MM.1S (cell line): Measurements from ENCODE around the gene FREY1.

ENCODE experiments used
- DNase-seq: peaks from one replicate; pipeline ENCODE4 v3.0.0-alpha.2; 2015
- H2AFZ ChIP-seq: fragments of 300-600 bp; sonication (generic); 2 replicates; pipeline ENCODE4 v1.6.0; 2016; ENCODE audit warnings: antibody characterized with exemption, low read length
- H3F3A ChIP-seq: fragments of 300-600 bp; sonication (generic); 2 replicates; pipeline ENCODE4 v1.6.1; 2016; ENCODE audit warnings: mild to moderate bottlenecking, antibody characterized with exemption, low read length, moderate library complexity, mixed read lengths; ENCODE audit not compliant: insufficient read depth
- H3K27ac ChIP-seq: fragments of 300-600 bp; sonication (generic); 2 replicates; pipeline ENCODE4 v1.5.1; 2016; ENCODE audit warnings: mild to moderate bottlenecking, low read length
- H3K27me3 ChIP-seq: fragments of 300-600 bp; sonication (generic); replicated peaks from 2 replicates; pipeline ENCODE4 v1.6.0; 2016; ENCODE audit warnings: low read length; ENCODE audit not compliant: insufficient read depth
- H3K36me3 ChIP-seq: fragments of 300-600 bp; sonication (generic); replicated peaks from 2 replicates; pipeline ENCODE4 v1.6.1; 2016; ENCODE audit warnings: mild to moderate bottlenecking, low read length, mixed read lengths; ENCODE audit not compliant: insufficient read depth
- H3K4me1 ChIP-seq: fragments of 300-600 bp; sonication (generic); 2 replicates; pipeline ENCODE4 v1.6.1; 2016; ENCODE audit warnings: low read length, mixed read lengths
- H3K4me2 ChIP-seq: fragments of 300-600 bp; sonication (generic); 2 replicates; pipeline ENCODE4 v1.6.0; 2016; ENCODE audit warnings: low read depth, low read length
- H3K4me3 ChIP-seq: fragments of 300-600 bp; sonication (generic); 2 replicates; pipeline ENCODE4 v1.5.1; 2016; ENCODE audit warnings: low read length, mixed read lengths
- H3K79me2 ChIP-seq: fragments of 300-600 bp; sonication (generic); 2 replicates; pipeline ENCODE4 v1.6.1; 2016; ENCODE audit warnings: mixed run types, low read length, mixed read lengths
- H3K9ac ChIP-seq: fragments of 300-600 bp; sonication (generic); 2 replicates; pipeline ENCODE4 v1.6.1; 2016; ENCODE audit warnings: low read length, mixed read lengths
- H3K9me2 ChIP-seq: fragments of 300-600 bp; sonication (generic); replicated peaks from 2 replicates; pipeline ENCODE4 v1.6.1; 2016; ENCODE audit warnings: mild to moderate bottlenecking, low read length, mixed read lengths; ENCODE audit not compliant: insufficient read depth
- H3K9me3 ChIP-seq: fragments of 300-600 bp; sonication (generic); replicated peaks from 2 replicates; pipeline ENCODE4 v1.6.1; 2016; ENCODE audit warnings: mild to moderate bottlenecking, low read length, mixed read lengths; ENCODE audit not compliant: insufficient read depth
- H4K20me1 ChIP-seq: fragments of 300-600 bp; sonication (generic); 2 replicates; pipeline ENCODE4 v1.6.1; 2016; ENCODE audit warnings: mild to moderate bottlenecking, low read length, moderate library complexity, mixed read lengths; ENCODE audit not compliant: insufficient read depth
- EZH2 ChIP-seq: fragments of 300-600 bp; sonication (generic); optimal IDR thresholded peaks from 2 replicates; pipeline ENCODE3; 2017; ENCODE audit warnings: low read depth, mild to moderate bottlenecking, antibody characterized with exemption, low read length, mixed read lengths
- EZH2phosphoT487 ChIP-seq: fragments of 300-600 bp; sonication (generic); IDR thresholded peaks from 2 replicates; pipeline ENCODE4 v1.6.1; 2018; ENCODE audit warnings: antibody characterized with exemption, low read length
- TF ChIP-seq, protein P1 (sequence below): fragments of 300-600 bp; sonication (generic); IDR thresholded peaks from 2 replicates; pipeline ENCODE4 v1.5.1; 2016; ENCODE audit warnings: antibody characterized with exemption, low read length, mixed read lengths

Gene FREY1

DNA sequence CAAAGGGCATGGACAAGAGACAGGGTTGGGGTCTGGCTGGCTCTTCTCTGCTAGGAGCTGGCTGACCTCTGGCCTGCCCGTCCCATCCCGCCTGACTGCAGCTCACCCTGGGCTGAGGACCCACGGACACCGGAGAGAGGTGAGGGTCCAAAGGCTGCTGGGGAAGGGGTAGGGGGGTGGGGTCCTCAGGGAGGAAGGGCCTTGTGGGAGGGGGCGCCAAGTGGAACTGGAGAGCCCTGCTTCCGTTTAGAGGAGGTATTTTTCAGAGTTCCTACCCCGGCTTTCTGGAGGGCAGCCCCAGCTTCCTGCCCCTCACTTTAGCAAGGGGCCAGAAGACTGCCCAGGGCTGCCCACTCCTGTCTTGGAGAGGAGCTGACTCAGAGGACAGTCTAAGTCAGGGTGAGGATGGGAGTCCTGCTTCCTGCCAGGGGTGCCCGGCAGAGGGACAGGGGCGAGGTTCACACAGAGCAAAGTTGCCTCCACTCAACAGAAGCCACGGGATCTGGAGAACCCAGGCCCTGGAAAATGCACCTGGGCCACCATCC lies 22.5 kb upstream of the FREY1 start:
- Histone ChIP-seq H3F3A (peaks cover 12% of the 10 kb centered on the region), H4K20me1 (no peaks in the 10 kb centered on the region), H3K9ac (peak overlapping the region; percentile 17; the same call in 1 of the 2 replicates), H2AFZ (no peak overlapping the region), H3K27me3 (0 out of 2 replicates have a peak, but pooled peaks cover 2% of the 10 kb centered on the region), H3K9me2 (no peaks in the 10 kb centered on the region), H3K27ac (peak overlapping the region; percentile 73), H3K79me2 (no peaks in the 10 kb centered on the region), H3K36me3 (no peaks in the 10 kb centered on the region), H3K4me1 (peaks cover 13% of the 10 kb centered on the region; the same call in 1 of the 2 replicates), H3K4me2 (peak overlapping the region; percentile 62; the same call in 1 of the 2 replicates), H3K4me3 (no peak overlapping the region), H3K9me3 (no peaks in the 10 kb centered on the region)
- TF ChIP-seq, protein P1, sequence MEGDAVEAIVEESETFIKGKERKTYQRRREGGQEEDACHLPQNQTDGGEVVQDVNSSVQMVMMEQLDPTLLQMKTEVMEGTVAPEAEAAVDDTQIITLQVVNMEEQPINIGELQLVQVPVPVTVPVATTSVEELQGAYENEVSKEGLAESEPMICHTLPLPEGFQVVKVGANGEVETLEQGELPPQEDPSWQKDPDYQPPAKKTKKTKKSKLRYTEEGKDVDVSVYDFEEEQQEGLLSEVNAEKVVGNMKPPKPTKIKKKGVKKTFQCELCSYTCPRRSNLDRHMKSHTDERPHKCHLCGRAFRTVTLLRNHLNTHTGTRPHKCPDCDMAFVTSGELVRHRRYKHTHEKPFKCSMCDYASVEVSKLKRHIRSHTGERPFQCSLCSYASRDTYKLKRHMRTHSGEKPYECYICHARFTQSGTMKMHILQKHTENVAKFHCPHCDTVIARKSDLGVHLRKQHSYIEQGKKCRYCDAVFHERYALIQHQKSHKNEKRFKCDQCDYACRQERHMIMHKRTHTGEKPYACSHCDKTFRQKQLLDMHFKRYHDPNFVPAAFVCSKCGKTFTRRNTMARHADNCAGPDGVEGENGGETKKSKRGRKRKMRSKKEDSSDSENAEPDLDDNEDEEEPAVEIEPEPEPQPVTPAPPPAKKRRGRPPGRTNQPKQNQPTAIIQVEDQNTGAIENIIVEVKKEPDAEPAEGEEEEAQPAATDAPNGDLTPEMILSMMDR, result no peak
- no peak for TF ChIP-seq EZH2
- no peak for TF ChIP-seq EZH2phosphoT487
- DNase-seq, result no peak

DNA sequence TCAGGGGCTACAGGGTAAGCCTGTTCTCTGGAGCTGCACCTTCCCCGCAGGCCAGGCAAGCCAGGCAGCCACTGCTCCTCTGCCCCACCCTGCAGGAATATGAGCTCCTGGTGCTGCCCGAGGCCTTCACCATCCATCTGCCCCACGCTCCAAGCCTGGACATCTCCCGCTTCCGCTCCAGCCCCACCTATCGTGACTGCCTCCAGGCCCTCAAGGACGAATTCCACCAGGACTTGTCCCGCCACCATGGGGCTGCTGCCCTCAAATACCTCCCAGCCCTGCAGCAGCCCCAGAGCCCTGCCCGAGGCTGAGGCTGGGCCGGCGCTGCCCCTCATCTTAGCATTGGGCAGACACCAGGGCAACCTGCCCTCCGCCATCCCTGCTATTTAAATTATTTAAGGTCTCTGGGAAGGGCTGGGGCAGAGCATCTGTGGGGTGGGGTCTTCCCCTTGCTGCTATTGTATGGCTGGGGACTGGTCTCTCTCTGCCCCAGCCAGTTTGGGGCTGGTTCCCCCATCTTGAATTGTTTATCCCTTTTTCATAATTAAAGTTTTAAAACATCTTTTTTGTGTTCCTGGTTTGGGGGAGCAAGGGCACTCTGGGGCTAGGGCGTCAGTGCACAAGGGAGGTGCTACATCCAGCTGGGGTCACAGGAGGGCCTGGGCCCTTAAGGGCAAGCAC lies 21.6 kb upstream of the FREY1 start:
- Histone ChIP-seq H3K4me1 (peaks cover 13% of the 10 kb centered on the region; the same call in 1 of the 2 replicates), H3K9me3 (no peaks in the 10 kb centered on the region), H3K27ac (no peak overlapping the region), H3K9ac (no peak overlapping the region), H3K79me2 (no peaks in the 10 kb centered on the region), H3K9me2 (no peaks in the 10 kb centered on the region), H3K4me2 (no peak overlapping the region), H3K36me3 (no peaks in the 10 kb centered on the region), H4K20me1 (no peaks in the 10 kb centered on the region), H3F3A (peaks cover 12% of the 10 kb centered on the region), H3K4me3 (no peak overlapping the region), H2AFZ (no peak overlapping the region), H3K27me3 (0 out of 2 replicates have a peak, but pooled peaks cover 8% of the 10 kb centered on the region)
- no peak for TF ChIP-seq EZH2
- TF ChIP-seq EZH2phosphoT487, result no peak
- TF ChIP-seq, protein P1, result no peak
- DNase-seq, result no peak

DNA sequence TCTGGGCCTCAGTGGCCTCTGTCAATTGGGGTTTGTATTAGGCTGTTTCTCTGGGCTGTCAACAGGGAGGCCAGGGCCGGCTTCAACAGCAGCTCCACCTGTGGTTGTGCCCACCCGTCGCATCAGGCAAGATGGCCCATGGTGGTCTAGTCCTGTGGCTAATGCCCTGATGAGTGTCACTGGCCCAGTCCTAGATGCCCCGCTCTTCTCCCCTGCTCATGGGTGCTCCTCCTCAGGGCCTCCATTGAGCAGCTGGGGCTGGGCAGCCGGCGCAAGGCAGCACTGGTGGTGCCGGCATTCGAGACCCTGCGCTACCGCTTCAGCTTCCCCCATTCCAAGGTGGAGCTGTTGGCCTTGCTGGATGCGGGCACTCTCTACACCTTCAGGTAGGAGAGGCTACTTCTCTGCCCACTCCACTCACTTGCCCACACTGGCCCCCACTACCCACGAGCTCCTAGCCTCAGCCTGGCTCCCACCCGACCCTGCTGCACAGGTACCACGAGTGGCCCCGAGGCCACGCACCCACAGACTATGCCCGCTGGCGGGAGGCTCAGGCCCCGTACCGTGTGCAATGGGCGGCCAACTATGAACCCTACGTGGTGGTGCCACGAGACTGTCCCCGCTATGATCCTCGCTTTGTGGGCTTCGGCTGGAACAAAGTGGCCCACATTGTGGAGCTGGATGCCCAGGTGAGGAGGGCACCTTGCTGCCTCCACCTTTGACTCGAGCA lies 20.8 kb upstream of the FREY1 start:
- Histone ChIP-seq H3K4me2 (no peak overlapping the region), H3K36me3 (no peaks in the 10 kb centered on the region), H3K9me2 (no peaks in the 10 kb centered on the region), H3K27ac (no peak overlapping the region), H4K20me1 (no peaks in the 10 kb centered on the region), H3K27me3 (peaks cover 13% of the 10 kb centered on the region; the same call in 1 of the 2 replicates), H2AFZ (no peak overlapping the region), H3K4me1 (peaks cover 13% of the 10 kb centered on the region; the same call in 1 of the 2 replicates), H3K9me3 (no peaks in the 10 kb centered on the region), H3K9ac (no peak overlapping the region), H3F3A (peaks cover 12% of the 10 kb centered on the region), H3K4me3 (no peak overlapping the region), H3K79me2 (no peaks in the 10 kb centered on the region)
- no peak for DNase-seq
- TF ChIP-seq EZH2phosphoT487 (no peak), EZH2 (no peak)
- TF ChIP-seq, protein P1, result no peak
